GM18508 (cell line): Measurements from ENCODE around the gene FTCD.
"Not testable (repeated sequence)": the region's sequence is repeated elsewhere in the genome, so short reads cannot be mapped to it uniquely, and the experiment has no call there.

Source experiments
- ATAC-seq: cut with Tn5 transposase; IDR thresholded peaks from one replicate; pipeline ENCODE4 v1.9.1; 2021; ENCODE audit warnings: moderate number of reproducible peaks; ENCODE audit not compliant: insufficient read depth, unreplicated experiment

Gene FTCD

DNA sequence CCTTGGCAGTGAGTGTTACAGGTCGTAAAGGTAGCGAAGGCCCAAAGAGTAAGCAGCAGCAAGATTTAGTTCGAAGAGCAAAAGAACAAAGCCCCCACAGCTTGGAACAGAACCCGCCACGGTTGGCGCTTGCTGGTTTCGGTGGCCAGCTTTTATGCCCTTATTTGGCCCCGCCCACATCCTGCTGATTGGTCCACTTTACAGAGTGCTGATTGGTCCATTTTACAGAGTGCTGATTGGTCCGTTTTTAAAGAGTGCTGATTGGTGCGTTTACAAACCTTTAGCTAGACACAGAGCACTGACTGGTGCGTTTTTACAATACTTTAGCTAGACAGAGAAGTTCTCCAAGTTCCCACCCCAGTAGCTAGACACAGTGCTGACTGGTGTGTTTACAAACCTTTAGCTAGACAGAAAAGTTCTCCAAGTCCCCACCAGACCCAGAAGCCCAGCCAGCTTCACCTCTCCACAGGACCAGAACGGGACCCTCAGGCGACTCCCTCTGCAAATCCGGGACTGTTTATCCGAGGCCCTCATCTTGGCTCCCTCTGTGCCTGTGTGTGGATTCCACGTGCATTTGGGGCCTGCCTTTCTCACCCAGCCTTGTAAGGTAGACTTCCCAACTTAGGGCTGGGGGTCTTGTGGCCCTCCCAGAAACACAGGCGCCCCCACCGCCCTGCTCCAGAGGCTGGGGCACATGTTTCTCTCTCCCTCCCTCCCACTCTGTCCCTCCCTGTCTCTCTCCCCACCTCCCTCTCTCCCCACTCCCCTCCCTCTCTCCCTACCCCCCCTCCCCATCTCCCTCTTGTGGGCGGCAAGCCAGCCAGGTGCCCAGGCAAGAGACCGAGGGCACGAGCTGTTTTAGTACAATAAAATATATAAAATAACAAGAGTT, 12.6 kb downstream of the FTCD start:
- ATAC-seq: no peak

DNA sequence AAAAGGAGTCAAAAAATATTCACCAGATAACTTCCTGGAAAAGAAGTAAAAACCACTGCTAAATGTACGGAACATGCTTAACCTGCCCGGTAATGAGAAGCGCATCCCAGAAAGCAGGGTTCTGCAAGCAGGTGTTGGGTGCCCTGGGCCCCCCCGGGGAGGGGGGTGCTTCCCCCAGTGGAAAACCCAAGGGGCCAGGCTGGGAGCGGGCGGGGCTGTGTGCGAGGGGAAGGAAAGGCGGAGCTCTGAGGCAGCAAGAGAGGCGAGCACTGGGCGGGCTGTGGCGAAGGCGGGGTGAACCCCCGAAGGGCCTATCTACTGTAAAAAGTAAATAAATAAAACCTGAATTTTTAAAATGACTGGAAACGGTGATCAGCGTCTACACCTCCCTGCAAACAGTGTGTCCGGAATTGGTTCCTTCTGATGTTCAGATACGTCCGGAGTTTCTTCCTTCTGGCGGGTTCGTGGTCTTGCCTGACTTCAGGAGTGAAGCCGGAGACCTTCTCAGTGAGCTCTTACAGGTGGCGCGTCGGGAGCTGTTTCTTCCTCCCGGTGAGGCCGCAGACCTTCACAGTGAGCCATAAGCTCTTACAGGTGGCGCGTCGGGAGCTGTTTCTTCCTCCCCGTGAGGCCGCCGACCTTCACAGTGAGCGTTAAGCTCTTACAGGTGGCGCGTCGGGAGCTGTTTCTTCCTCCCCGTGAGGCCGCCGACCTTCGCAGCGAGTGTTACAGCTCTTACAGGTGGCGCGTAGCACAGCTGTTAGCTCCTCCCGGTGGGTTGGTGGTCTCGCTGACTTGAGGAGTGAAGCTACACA, 13.4 kb downstream of the FTCD start:
- ATAC-seq: no peak

DNA sequence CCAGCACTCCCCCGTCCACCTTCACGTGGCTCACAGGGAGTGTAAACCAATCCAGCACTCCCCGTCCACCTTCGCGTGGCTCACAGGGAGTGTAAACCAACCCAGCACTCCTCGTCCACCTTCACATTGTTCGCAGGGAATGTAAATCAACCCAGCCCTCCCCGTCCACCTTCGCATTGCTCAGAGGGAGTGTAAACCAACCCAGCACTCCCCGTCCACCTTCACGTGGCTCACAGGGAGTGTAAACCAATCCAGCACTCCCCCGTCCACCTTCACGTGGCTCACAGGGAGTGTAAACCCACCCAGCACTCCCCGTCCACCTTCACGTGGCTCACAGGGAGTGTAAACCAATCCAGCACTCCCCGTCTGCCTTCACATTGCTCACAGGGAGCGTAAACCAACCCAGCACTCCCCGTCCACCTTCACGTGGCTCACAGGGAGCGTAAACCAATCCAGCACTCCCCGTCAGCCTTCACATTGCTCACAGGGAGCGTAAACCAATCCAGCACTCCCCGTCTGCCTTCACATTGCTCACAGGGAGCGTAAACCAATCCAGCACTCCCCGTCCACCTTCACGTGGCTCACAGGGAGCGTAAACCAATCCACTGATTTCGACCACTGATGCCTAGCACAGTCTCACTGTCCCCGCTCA, 14.9 kb downstream of the FTCD start:
- ATAC-seq: not testable (repeated sequence)

DNA sequence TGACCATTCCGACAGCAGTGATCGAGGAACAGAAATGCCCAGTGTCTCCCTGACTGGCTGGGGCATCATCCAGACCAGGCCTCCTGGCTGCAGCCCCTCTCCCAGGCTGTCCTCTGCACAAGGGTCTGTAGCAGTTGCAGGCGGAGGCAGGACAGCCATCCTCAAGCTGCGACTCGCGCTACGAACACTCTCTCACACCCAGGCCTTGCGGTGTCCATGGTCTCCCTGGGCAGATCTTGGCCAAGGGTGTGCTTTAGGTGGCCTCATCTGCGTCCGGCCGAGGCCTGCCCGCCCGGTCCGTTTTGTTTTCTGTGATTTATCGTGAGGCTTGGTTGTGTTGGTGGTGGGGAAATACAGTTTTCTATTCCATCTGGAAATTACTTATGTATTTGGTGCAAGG, 15.7 kb downstream of the FTCD start:
- ATAC-seq: no peak

DNA sequence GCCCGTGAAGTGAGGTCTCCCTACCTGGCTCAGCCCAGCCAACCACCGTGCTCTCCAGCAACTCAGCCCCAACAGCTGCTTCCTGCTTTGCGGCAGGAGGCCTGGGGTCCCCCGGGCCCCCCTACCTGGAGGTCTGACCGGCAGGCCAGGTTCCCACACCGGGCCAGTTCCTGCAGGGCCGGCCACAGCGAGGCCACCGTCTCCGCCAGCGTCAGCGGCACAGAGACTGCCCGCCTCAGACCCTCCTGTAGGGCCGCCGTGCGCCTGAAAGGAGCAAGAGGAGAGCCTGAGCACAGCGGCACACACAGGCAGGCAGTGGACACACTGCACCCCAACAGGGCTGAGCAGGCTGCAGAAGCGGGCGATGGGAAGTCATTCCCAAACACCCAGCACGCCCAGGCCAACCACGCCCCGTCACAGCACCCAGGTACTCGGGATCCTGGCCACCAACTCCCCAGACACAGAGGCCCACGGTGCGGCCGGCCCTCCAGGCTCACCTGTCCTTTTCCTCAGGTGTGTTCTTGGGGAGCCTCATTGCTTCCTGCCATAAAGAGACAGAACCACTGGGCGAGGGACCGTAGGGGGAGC, 16.9 kb downstream of the FTCD start:
- ATAC-seq: no peak

DNA sequence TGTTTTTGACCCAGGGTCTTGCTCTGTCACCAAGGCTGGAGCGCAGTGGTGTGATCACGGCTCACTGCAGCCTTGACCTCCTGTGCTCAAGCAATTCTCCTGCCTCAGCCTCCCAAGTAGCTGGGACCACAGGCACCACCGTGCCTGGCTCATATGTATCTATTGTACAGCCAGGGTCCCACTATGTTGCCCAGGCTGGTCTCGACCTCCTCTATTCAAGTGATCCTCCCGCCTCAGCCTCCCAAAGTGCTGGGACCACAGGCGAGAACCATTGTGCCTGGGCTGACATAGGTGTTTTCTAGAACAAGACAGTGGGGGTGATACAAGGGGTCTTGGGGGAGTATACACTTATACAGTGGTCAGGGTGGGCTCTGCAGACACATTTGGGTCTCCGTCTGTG, 17.5 kb downstream of the FTCD start:
- ATAC-seq: no peak

DNA sequence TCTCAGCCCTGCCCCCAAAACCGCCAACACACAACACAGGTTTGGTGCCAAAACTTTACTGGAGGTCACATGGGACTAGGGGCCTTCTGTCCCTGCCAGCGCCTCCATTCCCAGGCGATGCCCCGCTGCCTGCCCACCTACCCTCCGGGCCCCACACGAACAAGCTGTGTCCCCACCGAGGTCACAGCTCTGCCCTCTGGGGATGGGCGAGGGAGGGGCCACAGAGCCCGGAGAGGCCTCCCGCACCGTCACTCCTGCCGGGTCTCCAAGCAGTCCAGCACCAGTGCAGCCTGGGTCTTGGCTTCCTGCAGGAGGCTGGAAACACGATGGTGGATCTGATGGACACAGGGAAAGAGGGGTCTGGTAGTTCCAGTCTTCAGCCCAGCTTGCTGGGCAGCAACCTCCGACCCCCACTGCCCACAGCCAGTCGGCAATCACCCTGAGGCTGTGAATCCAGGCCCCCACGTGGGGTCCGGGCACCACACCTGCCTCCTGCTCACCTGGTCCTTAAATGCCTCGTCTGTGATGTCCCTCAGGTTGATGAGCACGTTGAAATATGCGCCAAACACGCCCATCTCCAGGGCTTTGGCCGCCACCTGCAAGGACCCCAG, 18.5 kb downstream of the FTCD start:
- no peak for ATAC-seq

DNA sequence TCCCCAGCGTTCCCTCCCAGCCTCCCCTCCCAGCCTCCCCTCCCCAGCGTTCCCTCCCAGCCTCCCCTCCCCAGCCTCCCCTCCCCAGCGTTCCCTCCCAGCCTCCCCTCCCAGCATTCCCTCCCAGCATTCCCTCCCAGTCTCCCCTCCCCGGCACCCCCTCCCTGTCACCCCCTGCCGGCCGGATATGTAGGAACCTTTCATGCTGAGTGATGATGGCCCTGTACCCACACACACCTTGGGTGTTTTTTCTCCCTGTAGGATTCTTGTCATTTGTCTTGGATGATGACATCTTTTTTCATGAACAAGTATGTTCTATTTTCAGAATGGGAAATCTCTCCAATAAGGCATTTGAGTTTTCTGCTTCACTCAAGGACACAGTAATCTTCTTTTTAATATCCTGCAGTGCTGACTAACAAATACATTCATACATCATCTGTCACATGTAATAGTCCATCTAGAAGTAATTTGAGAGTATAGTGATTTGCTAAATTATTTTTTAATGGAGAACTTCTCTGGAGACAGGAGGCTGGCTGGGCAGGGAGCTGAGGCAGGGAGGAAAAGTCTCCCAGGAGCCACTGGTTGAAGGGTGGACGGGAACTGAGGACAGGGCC, 19.5 kb downstream of the FTCD start:
- ATAC-seq: no peak

DNA sequence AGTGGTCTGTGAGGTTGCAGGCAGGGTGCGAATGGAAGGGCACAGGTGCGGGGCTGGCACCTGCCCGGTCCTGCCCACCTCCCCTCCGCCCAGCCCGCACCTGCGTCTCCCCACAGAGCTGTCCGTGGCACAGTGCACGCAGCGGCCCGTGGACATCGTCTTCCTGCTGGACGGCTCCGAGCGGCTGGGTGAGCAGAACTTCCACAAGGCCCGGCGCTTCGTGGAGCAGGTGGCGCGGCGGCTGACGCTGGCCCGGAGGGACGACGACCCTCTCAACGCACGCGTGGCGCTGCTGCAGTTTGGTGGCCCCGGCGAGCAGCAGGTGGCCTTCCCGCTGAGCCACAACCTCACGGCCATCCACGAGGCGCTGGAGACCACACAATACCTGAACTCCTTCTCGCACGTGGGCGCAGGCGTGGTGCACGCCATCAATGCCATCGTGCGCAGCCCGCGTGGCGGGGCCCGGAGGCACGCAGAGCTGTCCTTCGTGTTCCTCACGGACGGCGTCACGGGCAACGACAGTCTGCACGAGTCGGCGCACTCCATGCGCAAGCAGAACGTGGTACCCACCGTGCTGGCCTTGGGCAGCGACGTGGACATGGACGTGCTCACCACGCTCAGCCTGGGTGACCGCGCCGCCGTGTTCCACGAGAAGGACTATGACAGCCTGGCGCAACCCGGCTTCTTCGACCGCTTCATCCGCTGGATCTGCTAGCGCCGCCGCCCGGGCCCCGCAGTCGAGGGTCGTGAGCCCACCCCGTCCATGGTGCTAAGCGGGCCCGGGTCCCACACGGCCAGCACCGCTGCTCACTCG, 23.3 kb downstream of the FTCD start:
- ATAC-seq: no peak

DNA sequence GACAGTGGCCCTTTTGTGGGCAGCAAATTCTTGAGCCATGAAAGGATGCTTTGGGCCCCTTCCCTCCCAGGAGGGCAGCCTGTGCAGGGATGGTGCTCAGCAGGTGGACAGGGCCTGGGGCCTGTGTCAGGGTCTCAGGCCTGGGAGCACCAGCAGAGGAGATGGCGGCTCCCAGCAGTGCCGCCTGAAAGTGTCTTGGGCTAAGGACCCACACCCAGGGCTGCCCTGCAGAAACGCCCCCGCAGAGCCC, 23.9 kb downstream of the FTCD start:
- no peak for ATAC-seq

DNA sequence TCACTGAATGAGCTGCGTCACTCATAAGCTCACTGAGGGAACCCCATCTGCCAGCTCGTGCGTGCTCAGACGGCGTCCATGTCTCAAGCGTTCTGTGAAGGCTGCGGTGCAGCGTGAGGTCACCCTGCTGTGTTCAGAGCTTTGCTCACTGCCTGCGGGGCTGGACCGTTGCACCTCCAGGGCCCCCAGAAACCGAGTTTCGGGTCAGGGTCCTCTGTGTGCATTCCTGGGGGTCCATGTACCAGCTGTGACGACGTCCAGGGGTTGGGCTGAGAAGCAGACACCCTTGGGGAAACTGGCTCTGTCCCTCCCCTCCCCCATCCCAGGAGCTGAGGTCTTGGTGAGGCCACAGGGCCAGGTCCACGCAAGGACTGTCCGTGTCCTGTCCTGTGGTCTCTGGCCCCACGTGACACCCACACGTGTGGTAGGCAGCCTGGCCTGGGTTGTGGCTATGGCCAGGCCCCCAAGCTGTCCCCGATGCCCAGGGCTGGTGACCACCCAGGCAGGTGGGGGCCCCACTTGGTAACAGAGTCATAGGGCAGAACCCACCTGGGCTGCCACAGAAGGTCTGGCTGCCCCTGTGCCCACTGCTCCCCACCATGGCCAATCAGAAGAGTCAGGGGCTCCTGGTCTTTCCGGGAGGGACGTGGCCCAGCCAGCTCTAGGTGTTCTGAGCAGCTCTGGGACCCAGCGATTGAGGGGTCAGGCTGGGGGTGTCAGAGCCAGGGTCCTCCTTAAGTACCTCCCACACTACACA, 24.4 kb downstream of the FTCD start:
- no peak for ATAC-seq

DNA sequence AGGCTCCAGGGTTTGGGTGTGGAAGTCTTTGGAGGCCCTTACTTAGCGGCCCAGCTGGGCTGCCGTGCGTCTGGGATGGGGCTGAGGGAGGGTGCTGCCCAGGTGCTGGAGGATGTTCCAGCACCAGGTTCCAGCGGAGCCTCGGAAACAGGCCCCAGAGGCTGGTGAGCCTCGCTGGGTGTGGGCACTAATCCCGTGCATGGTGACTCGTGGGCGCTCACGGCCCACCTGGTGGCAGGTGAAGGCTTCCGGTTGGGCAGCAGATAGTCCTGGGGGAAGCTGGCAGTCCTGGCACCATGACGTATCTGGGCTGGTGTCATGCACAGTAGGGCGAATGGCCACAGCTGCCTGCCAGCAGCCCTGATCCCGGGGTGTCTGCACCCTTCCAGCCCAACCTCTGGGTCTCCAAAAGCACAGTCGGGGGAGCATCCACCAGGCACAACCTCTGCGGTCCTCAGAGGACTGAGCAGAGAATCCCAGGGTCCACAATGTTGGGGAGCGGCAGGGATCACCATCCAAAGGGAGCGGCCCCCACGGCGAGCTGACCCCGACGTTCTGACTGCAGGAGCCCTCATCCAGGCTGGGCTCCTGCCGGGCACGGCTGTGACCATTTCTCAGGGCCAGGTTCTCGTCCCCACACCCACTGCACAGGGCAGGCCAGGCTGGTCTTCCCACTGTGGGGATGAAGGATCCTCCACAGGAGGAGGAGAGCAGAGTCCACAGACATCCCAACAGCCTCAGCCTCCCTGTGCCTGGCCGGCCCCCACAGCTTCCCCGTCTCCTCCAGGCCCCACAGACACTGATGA, 25.3 kb downstream of the FTCD start:
- ATAC-seq: no peak

DNA sequence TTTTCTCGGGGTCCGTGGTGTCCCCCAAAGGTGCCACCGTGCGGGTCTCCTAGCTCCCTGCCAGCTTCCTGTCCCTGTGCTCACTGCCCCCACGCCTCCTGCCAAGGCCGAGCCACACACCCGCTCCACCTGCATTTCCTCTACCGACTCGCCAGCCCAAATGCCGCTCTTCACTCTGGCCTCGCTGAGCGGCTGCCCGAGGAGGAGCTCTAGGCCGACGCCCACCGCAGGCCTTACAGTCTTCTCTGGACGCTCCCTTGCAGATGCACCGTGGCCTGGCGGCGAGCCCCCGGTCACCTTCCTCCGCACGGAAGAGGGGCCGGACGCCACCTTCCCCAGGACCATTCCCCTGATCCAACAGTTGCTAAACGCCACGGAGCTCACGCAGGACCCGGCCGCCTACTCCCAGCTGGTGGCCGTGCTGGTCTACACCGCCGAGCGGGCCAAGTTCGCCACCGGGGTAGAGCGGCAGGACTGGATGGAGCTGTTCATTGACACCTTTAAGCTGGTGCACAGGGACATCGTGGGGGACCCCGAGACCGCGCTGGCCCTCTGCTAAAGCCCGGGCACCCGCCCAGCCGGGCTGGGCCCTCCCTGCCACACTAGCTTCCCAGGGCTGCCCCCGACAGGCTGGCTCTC, 26.3 kb downstream of the FTCD start:
- ATAC-seq: no peak

DNA sequence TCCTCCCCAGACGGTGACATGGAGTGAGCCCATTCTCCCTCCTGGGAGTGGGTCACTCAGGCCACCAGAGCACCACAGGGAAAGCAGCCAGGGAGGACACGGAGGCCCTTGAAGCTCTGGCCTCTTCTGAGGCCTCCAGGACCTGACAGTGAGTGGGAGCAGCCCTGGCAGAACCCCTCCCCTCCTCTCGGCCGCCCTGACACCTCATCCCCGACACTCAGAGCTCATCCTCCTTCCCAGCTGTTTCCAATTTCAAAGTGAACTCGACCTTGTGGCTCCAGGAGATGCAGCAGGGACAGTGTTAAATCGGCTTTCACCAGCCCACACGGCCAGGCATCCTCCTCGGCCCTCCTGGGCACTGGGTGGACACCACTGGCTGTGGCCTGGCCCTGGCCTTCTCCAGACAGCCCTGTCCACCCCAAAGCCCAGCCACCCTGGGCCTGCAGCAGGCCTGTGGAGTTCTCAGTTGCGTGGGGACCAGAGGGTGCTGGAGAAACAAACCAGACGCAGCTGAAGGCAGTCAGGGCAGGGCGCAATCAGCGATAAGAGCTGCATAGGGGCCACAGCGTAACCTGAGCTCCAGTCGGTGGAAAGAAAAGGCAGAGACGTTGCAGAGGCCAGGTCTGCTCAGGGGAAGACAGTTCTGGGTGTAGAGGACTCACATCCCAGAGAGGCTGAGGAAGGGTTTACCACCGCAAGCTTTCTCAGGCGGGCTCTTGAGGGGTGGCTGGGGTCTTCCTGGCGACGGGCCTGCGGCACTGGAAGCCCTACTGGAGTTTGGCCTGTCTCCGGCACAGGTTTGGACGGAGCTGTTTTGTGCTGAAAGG, 27.1 kb downstream of the FTCD start:
- ATAC-seq: no peak

DNA sequence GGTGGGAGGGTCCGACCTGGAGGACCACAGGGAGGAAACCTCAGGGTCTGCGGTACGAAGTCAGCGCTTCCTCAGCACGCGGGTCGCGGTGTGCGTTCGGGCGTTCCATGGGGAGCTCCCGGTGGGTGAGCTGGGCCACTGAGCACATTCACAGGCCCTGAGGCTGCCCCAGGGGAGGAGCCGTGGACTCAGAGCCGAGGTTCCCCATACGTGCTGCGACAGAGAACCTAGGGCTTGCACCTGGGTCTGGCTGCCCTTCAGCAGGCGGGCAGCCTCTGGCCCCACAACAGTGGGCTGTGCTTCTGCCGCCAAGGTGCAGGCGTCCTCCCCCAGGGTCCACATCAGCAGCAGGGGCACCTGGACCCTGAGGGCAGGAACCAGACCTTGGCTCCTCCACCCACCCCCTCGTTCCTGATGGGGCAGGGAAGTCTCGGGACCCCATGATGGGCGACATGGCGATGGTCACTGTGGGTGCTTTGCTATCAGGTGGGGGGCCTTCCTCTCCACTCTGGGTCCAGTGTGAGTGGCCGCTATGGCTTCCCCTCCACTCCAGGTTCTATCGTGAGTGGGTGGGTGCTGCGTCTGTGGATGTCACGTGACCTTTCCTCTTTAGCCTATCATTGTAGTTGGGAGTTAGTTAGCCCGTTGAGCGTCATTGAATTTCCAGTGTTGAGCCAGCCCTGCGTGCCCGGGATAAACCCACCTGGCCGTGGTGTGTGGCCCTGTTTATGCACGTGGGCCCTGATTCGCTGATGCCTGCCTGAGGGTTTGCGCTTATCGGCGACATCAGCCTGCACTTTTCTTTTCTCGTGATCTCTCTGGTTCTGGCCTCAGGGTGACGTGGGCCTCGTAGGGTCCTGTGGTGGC, 27.9 kb downstream of the FTCD start:
- ATAC-seq: no peak
